Measurements from ENCODE around the gene TSPAN9.

DNA sequence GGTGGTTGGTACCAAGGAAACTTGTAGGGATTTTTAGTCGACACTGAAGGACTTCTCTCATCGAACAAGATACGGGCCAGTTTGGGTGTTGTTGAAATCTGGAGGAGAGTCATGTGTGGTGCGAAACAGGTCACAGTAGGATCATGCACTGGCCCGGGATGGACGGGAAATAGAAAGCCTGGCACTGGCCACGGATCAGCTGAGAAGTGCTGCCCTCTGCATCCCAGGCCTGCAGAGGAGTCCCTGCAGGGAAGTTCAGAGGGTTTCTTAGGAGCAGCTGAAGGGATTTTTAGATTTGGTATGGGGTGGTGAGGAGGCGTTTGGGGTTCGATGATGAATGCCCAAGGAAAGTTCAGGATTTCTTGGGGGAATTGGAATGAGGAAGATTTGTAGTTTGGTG, 63.1 kb downstream of the TSPAN9 start:
- TF ChIP-seq, protein P1, sequence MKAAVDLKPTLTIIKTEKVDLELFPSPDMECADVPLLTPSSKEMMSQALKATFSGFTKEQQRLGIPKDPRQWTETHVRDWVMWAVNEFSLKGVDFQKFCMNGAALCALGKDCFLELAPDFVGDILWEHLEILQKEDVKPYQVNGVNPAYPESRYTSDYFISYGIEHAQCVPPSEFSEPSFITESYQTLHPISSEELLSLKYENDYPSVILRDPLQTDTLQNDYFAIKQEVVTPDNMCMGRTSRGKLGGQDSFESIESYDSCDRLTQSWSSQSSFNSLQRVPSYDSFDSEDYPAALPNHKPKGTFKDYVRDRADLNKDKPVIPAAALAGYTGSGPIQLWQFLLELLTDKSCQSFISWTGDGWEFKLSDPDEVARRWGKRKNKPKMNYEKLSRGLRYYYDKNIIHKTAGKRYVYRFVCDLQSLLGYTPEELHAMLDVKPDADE (IDR thresholded peaks at IDR 0.05): no peak
- TF ChIP-seq CTCF (conservative IDR thresholded peaks at IDR 0.05; ENCODE audit: low read depth in 2 of 2) (no peak), EZH2 (IDR thresholded peaks at IDR 0.05; ENCODE audit: low read depth, unreplicated experiment) (no peak), POLR2AphosphoS5 (IDR thresholded peaks at IDR 0.05; ENCODE audit: low read depth) (no peak), ZNF331 (CRISPR knock-in tag; IDR thresholded peaks at IDR 0.05; ENCODE audit: low read depth) (no peak), JUNB (IDR thresholded peaks at IDR 0.05; ENCODE audit: unreplicated experiment) (no peak), EZH2phosphoT487 (IDR thresholded peaks at IDR 0.05; ENCODE audit: unreplicated experiment) (no peak), CREB1 (CRISPR knock-in tag; IDR thresholded peaks at IDR 0.05; ENCODE audit: low read depth) (no peak)
- TF ChIP-seq, protein P2, sequence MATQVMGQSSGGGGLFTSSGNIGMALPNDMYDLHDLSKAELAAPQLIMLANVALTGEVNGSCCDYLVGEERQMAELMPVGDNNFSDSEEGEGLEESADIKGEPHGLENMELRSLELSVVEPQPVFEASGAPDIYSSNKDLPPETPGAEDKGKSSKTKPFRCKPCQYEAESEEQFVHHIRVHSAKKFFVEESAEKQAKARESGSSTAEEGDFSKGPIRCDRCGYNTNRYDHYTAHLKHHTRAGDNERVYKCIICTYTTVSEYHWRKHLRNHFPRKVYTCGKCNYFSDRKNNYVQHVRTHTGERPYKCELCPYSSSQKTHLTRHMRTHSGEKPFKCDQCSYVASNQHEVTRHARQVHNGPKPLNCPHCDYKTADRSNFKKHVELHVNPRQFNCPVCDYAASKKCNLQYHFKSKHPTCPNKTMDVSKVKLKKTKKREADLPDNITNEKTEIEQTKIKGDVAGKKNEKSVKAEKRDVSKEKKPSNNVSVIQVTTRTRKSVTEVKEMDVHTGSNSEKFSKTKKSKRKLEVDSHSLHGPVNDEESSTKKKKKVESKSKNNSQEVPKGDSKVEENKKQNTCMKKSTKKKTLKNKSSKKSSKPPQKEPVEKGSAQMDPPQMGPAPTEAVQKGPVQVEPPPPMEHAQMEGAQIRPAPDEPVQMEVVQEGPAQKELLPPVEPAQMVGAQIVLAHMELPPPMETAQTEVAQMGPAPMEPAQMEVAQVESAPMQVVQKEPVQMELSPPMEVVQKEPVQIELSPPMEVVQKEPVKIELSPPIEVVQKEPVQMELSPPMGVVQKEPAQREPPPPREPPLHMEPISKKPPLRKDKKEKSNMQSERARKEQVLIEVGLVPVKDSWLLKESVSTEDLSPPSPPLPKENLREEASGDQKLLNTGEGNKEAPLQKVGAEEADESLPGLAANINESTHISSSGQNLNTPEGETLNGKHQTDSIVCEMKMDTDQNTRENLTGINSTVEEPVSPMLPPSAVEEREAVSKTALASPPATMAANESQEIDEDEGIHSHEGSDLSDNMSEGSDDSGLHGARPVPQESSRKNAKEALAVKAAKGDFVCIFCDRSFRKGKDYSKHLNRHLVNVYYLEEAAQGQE (IDR thresholded peaks at IDR 0.05; ENCODE audit: unreplicated experiment): no peak
